Adipocyte (in vitro differentiated cells): Measurements from ENCODE around the gene SLC1A2.

Source experiments
- DNase-seq: peaks from one replicate; pipeline ENCODE4 v3.0.0-alpha.2; 2015; ENCODE audit warnings: low read depth
- H3K27me3 ChIP-seq: replicated peaks from 2 replicates; pipeline ENCODE4 v1.7.0; 2013; ENCODE audit warnings: mild to moderate bottlenecking, low read length, moderate library complexity; ENCODE audit not compliant: control insufficient read depth, insufficient read depth
- H3K36me3 ChIP-seq: 2 replicates; pipeline ENCODE4 v1.7.0; 2013; ENCODE audit warnings: low read length, mild to moderate bottlenecking, moderate library complexity; ENCODE audit not compliant: control insufficient read depth, insufficient read depth, severe bottlenecking
- H3K4me1 ChIP-seq: 2 replicates; pipeline ENCODE4 v1.7.0; 2013; ENCODE audit warnings: mild to moderate bottlenecking, low read length, moderate library complexity; ENCODE audit not compliant: control insufficient read depth, insufficient read depth
- H3K4me3 ChIP-seq: 2 replicates; pipeline ENCODE4 v1.7.0; 2013; ENCODE audit warnings: mild to moderate bottlenecking, low read length, moderate library complexity
- H3K9ac ChIP-seq: 2 replicates; pipeline ENCODE4 v1.7.0; 2013; ENCODE audit warnings: mild to moderate bottlenecking, low read length, moderate library complexity
- H3K9me3 ChIP-seq: 2 replicates; pipeline ENCODE4 v1.7.0; 2013; ENCODE audit warnings: mild to moderate bottlenecking, low read length, moderate library complexity; ENCODE audit not compliant: control insufficient read depth

Gene SLC1A2

DNA sequence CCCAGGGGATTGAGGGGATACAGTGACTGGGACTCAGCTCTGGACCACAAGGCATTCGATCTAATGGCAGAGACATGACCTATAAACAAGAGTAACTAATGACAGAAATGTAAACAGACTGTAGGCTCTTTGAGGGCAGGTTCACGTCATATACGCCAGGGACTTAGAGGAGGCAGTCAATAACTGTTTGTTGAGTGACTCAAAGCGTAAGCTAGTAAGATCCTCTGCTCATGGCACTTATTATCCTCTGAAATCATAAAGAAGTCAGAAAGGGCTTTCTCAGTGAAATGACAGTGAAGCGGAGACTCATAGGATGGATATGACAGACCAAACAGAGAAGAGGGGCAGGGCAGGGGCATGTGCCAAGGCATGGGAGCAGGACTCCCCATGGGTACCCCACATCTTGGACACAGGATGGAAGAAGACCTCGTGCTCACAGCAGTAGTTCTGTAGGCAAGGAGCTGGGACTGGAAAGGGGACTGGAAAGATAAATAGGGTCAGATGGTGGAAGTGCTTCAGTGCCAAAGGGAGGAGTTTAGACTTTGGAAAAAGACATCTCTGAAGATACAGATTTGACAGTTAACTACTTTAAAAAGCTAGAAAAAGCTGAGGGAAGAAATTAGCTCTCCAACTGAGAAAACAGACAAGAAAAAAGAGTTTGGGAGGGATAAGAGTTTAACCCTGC lies 72.7 kb downstream of the SLC1A2 start:
- no peak for DNase-seq
- Histone ChIP-seq H3K4me3 (no peak overlapping the region), H3K27me3 (no peaks in the 10 kb centered on the region), H3K36me3 (no peaks in the 10 kb centered on the region), H3K4me1 (peaks cover 11% of the 10 kb centered on the region), H3K9ac (no peak overlapping the region), H3K9me3 (no peaks in the 10 kb centered on the region)

DNA sequence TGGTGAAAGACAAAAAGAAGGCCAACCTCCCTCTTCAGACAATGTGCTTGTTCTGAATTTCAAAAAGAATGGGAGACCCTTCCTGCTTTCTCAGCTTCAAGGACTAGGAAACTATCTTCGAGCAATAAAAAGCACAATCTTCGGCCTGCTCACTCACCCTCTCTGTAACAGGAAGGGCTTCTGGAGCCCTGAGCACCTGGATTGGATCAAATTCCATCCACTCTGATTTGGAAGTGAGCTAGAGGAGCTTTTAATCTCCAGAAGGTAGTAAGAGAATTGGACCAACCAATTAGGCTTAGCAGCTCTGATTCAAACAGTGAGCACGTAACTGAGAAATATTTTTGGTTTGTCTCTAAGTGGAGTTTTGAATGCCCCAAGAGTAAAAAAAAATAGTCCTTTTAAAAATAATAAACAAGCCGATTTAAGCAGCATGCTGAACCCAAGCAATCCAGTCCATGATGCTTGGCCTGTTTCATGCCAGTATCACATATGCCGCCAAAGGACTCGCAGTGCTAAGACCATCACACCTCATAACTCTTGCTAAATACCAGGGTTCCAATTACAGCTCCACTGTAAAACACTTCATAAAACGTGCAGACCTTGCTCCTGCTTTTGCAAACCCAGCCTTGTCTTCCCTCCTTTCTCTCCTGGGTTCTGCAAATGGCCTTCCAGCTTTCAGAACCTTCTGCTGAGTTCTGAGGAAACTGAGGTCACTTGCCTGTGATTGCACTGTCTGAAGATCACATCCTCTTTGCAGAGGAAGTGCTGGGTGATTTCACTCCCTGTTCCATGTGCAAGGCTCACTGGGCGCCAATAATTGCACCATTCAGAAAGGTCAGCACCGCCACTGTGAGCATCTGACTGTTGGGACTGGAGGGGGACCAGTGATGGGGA lies 74.4 kb downstream of the SLC1A2 start:
- no peaks in the 10 kb centered on the region for H3K27me3 ChIP-seq
- DNase-seq, result no peak

DNA sequence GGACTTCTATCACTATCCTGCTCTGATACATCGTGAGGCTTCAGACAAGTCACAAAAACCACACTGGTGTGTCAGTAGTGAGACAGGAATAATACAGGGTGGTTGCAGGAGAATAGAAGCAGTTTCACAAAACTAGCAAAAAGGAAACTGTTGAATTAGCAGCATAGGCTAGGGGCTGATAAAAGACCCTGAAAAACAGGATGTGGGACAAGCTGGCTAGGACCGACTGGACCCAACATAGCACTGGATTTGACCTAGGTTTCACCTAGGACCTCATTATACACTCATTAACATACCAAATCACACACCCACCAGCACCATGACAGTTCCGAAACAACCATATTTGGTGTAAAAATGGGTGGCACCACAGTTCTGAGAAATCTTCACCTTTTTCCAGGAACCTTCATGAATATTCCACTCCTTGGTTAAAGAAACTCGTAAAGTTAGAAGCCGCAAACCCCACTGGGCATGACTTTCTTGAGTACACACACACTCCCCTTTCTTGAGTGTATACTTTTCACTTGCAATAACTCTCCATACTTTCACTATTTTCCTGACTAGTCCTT lies 76.2 kb downstream of the SLC1A2 start:
- Histone ChIP-seq H3K36me3 (no peaks in the 10 kb centered on the region), H3K27me3 (no peaks in the 10 kb centered on the region), H3K9ac (no peak overlapping the region), H3K4me3 (no peak overlapping the region), H3K9me3 (no peaks in the 10 kb centered on the region), H3K4me1 (peaks cover 19% of the 10 kb centered on the region)
- no peak for DNase-seq

More for the DNA sequence above, 74.4 kb downstream of the SLC1A2 start:
- Histone ChIP-seq H3K4me3 (no peak overlapping the region), H3K4me1 (peaks cover 19% of the 10 kb centered on the region), H3K9me3 (no peaks in the 10 kb centered on the region), H3K36me3 (no peaks in the 10 kb centered on the region), H3K9ac (no peak overlapping the region)

DNA sequence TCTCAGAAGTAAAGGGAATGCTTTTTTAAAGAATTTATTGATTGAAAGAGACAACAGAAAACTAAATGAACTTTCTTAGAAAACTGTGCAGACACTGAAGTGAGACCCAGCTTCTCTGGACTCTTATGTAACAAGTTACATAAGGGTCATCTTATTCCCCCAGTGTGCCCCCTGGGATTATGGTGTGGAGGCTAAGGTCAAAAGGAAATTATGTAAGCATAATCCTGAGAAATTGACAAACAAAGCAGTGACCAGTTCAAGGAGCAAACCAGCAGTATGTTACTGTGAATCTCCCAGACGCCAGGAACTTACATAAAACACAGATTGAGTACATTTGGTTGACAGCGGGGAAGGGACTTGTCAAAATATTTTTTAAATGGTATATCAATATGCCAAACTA lies 78.6 kb downstream of the SLC1A2 start:
- no peaks in the 10 kb centered on the region for H3K27me3 ChIP-seq
- H3K36me3 ChIP-seq, result no peaks in the 10 kb centered on the region
- H3K4me3 ChIP-seq, result no peak overlapping the region
- DNase-seq, result no peak
- H3K9ac ChIP-seq, result no peak overlapping the region
- peaks cover 24% of the 10 kb centered on the region for H3K4me1 ChIP-seq
- no peaks in the 10 kb centered on the region for H3K9me3 ChIP-seq

DNA sequence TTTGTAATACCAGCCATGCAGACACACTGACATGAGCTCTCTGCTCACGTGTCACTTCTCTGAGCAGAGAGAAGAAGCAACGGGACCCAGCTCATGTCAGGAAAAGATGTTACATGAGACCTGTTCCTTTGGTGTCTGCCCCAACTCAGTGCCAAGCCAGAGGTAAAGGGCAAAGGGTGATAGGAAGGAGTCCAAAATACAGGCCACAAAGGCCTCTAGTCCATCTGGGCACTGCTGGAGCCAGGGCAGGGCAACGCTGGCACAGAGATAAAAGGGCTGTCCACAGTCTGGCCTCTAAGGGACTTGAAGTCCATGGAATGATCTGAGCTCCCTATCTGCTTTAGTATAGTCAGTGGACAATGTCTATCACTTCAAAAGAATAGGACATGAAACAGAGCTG lies 79.3 kb downstream of the SLC1A2 start:
- DNase-seq, result no peak
- Histone ChIP-seq H3K4me1 (peaks cover 27% of the 10 kb centered on the region), H3K9me3 (no peaks in the 10 kb centered on the region), H3K4me3 (no peak overlapping the region), H3K36me3 (no peaks in the 10 kb centered on the region), H3K9ac (no peak overlapping the region), H3K27me3 (no peaks in the 10 kb centered on the region)

DNA sequence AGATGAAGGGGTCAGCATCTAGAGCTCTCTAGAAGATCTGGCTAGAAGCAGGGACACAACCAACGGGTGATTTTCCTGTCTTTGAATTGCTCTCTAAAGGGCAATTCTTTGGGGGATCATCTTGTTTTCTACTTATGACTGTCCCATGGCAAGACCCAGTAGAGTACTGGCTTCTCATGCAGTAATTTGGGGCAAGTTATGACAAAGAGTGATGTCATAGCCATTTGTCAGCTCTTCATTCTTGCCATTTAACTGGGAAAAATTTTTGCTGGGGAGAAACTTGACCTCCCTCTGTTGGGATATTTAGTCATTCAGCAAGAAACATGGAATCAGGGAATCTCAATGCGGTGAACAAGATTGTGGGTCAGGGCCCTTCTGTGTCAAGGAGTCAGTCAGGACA lies 80.4 kb downstream of the SLC1A2 start:
- no peak for DNase-seq
- Histone ChIP-seq H3K27me3 (no peaks in the 10 kb centered on the region), H3K36me3 (no peaks in the 10 kb centered on the region), H3K9ac (no peak overlapping the region), H3K4me3 (no peak overlapping the region), H3K4me1 (peaks cover 30% of the 10 kb centered on the region), H3K9me3 (no peaks in the 10 kb centered on the region)

DNA sequence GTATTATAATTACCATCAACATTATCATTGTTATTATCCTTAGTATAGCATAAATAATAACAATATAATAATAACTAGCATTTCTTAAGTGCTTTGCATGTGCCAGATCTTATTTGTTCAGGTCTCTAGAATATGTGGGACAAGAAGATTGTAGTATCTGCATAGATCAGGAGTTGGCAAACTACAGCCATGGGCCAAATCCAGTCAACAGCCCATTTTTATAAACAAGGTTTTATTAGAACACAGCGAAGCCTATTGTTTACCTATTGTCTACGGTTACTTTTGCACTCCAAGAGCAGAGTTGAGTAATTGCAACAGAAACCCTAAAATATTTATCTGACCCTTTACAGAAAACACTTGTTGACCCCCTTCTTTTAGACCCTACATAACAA lies 81.4 kb downstream of the SLC1A2 start:
- Histone ChIP-seq H3K9ac (no peak overlapping the region), H3K27me3 (no peaks in the 10 kb centered on the region), H3K4me1 (peaks cover 30% of the 10 kb centered on the region), H3K36me3 (no peaks in the 10 kb centered on the region), H3K4me3 (no peak overlapping the region), H3K9me3 (no peaks in the 10 kb centered on the region)
- DNase-seq, result no peak

DNA sequence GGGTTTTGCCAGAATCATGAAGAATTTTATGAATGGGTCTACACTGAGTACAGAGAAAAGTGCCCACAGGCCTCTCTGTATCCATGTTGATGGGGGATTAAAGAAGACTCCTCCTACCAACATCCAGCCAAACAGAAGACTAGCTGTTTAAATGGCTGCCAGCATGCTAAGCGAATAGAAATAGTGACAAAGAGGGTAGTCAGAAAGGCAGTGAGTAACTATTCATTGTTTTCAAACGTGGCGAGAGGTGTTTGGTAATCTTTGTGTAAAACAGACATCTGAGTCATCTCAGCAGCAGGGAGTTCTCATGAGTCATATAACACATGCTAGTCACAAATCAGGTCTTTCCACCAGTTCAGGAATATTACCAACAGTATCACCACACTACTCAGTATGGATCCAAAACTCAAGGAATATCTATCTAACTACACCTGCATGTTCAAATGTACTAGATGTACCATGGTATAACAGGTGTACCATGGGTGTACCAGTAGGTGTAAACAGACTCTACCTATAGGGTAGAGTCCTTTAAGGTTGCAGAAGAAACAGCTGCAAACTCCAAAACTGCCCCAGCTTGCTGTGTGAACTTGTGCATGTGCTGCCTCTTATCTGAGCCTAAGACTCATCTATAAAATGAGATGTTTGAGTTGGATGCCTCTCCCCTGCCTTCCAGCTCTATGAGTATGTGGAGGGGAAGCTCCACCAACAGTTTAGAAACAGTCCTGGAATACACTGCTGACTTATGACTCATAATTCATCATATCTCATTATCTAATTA lies 82.0 kb downstream of the SLC1A2 start:
- Histone ChIP-seq H3K4me1 (peaks cover 30% of the 10 kb centered on the region), H3K4me3 (no peak overlapping the region), H3K36me3 (no peaks in the 10 kb centered on the region), H3K9me3 (no peaks in the 10 kb centered on the region), H3K9ac (peak overlapping the region; percentile 7), H3K27me3 (no peaks in the 10 kb centered on the region)
- peak; percentile 74 for DNase-seq

DNA sequence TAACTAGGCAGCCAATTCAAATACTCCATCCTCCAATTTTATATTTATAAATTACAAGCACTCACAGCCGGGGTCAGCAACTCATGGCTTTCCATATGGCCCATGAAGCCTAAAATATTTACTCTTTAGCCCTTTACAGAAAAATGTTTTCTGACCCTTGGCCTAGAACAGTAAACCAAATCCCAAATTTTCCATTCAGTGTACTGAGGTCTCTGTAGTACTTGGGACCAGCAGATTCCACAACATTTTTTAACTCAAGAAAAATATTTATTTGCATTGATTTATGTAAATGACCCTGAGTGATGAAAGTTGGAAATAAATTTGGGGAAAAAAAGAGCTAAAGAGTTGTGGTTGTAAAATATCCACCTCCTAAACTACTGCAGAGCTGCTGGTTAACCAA lies 82.6 kb downstream of the SLC1A2 start:
- no peaks in the 10 kb centered on the region for H3K9me3 ChIP-seq
- H3K9ac ChIP-seq, result no peak overlapping the region
- no peaks in the 10 kb centered on the region for H3K36me3 ChIP-seq
- no peaks in the 10 kb centered on the region for H3K27me3 ChIP-seq
- no peak overlapping the region for H3K4me3 ChIP-seq
- DNase-seq, result no peak
- peaks cover 30% of the 10 kb centered on the region for H3K4me1 ChIP-seq

DNA sequence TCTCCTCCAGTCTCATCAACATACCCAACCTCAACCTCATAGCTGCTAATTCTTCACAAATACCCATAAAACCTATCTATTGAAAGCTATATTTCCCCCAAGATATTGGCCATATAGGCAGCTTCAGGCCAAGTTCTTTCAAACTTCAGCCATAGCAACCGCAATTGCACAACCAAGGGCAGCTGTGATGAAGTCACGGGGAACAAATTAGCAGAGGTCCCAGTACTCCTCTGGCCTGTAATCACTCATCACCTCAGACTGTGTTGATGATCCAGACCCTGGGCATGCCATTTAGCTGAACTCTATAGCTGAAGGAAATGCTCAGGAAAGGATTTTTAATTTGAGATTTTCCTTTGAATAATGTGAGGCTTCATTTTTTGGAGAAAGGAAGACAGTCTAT lies 84.1 kb downstream of the SLC1A2 start:
- Histone ChIP-seq H3K27me3 (no peaks in the 10 kb centered on the region), H3K4me3 (no peak overlapping the region), H3K36me3 (no peaks in the 10 kb centered on the region), H3K4me1 (peaks cover 21% of the 10 kb centered on the region), H3K9me3 (no peaks in the 10 kb centered on the region), H3K9ac (no peak overlapping the region)
- DNase-seq, result no peak
